SU-DHL-6 (cell line): ENCODE data around the gene TGOLN2.

Source experiments
- EZH2phosphoT487 ChIP-seq: fragments of 200-600 bp; sonication (generic), shearing (Covaris generic); conservative IDR thresholded peaks from 2 replicates; pipeline ENCODE4 v1.6.1; 2018; ENCODE audit warnings: mild to moderate bottlenecking, antibody characterized with exemption, low read length, moderate library complexity, mixed read lengths
- TF ChIP-seq, protein P1 (sequence below): fragments of 200-600 bp; sonication (generic); IDR thresholded peaks from one replicate; pipeline ENCODE4 v1.5.1; 2017; ENCODE audit warnings: antibody characterized with exemption, mild to moderate bottlenecking, low read length, moderate library complexity; ENCODE audit not compliant: insufficient read depth, poor library complexity, severe bottlenecking

DNA sequence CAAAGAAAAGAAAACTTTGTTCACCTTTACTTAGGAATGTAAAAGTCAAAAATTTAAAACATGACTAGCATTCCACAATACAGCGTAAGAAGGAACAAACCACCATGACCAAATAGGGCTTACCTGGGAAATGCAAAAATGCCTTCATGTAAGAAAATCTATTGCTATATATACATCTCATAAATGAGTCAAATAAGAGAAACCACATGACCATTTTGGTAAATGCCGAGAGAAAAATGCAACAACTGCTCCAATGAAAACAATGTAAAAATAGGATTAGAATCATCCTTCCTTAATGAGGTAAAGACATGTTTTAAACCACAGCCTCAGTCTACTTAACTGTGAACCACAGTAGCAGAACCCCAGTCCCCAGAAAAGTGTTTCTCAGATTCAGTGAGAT, 49.4 kb downstream of the TGOLN2 start:
- TF ChIP-seq, protein P1, sequence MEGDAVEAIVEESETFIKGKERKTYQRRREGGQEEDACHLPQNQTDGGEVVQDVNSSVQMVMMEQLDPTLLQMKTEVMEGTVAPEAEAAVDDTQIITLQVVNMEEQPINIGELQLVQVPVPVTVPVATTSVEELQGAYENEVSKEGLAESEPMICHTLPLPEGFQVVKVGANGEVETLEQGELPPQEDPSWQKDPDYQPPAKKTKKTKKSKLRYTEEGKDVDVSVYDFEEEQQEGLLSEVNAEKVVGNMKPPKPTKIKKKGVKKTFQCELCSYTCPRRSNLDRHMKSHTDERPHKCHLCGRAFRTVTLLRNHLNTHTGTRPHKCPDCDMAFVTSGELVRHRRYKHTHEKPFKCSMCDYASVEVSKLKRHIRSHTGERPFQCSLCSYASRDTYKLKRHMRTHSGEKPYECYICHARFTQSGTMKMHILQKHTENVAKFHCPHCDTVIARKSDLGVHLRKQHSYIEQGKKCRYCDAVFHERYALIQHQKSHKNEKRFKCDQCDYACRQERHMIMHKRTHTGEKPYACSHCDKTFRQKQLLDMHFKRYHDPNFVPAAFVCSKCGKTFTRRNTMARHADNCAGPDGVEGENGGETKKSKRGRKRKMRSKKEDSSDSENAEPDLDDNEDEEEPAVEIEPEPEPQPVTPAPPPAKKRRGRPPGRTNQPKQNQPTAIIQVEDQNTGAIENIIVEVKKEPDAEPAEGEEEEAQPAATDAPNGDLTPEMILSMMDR, result no peak
- TF ChIP-seq EZH2phosphoT487, result no peak
